ENCODE results near the gene BAHD1. TPM values are rescaled to one million over a fixed set of nuclear protein-coding genes. Genes with fewer than 3 reads are reported as not detected.

Gene BAHD1
- polyA plus RNA-seq, 3 donors, result 0.67 to 8.9 (median 0.79) TPM

GRCh38 chr15:40465939-40466338, 25.2 kb downstream of the BAHD1 start:
- peaks cover 35 to 61% of the 10 kb centered on the region in 2 donors for H3K36me3 Mint-ChIP-seq
- Histone ChIP-seq H3K9me3 (replicated peaks in 1 of 2; ENCODE audit: control insufficient read depth in 1 of 2, insufficient read depth in 1 of 2, low read length in 2 of 2) (no peaks in the 10 kb centered on the region), H3K4me2 (replicated peaks; ENCODE audit: extremely low read depth, low read length, poor library complexity, severe bottlenecking) (no peak overlapping the region), H3K4me1 (ENCODE audit: control insufficient read depth in 1 of 2, insufficient read depth in 2 of 2, low read length in 2 of 2) (peaks cover 6 to 23% of the 10 kb centered on the region in 2 donors), H3K27me3 (ENCODE audit: control insufficient read depth in 2 of 2, insufficient read depth in 2 of 2, low read length in 2 of 2) (no peaks in the 10 kb centered on the region), H3K79me2 (ENCODE audit: insufficient read depth, low read length) (no peaks in the 10 kb centered on the region), H3K9ac (ENCODE audit: insufficient read depth, low read length, poor library complexity, severe bottlenecking) (no peak overlapping the region), H3K36me3 (replicated peaks in 1 of 2; ENCODE audit: control insufficient read depth in 1 of 2, insufficient read depth in 2 of 2, low read length in 2 of 2) (peaks cover 32 to 47% of the 10 kb centered on the region in 2 donors), H3K4me3 (replicated peaks in 1 of 3; ENCODE audit: low read depth in 2 of 3, low read length in 3 of 3) (no peak overlapping the region), H4K20me1 (ENCODE audit: insufficient read depth, low read length) (peaks cover under 1% of the 10 kb centered on the region), H3K27ac (ENCODE audit: low read depth in 1 of 2, low read length in 2 of 2) (peak overlapping the region in 1 of 2 donors; percentile 48), H2AFZ (ENCODE audit: insufficient read depth, low read depth, low read length, poor library complexity, severe bottlenecking) (no peak overlapping the region)
- WGBS (ENCODE audit: insufficient coverage), result 95% methylated on average over 4 of the region's 10 CpGs
- peak overlapping the region in 1 of 7 donors; percentile 84 for H3K27ac Mint-ChIP-seq
- TF ChIP-seq CTCF (IDR thresholded peaks at IDR 0.05), result no peak
- H3K4me3 Mint-ChIP-seq, result no peak overlapping the region
- H3K9me3 Mint-ChIP-seq, result peaks cover 0 to 2% (median 0%) of the 10 kb centered on the region in 7 donors
- DNase-seq, result no peak
- intact Hi-C loops (cut with micrococcal nuclease), result no loop called here
- peaks cover 0 to 3% (median 0%) of the 10 kb centered on the region in 3 donors for H3K27me3 Mint-ChIP-seq (ENCODE audit: low read depth in 3 of 3)
- H3K4me1 Mint-ChIP-seq, result peaks cover 13% of the 10 kb centered on the region

GRCh38 chr15:40466426-40467260, 25.9 kb downstream of the BAHD1 start:
- no peaks in the 10 kb centered on the region for H4K20me1 ChIP-seq (ENCODE audit: insufficient read depth, low read length)
- no peak overlapping the region for H2AFZ ChIP-seq (ENCODE audit: insufficient read depth, low read depth, low read length, poor library complexity, severe bottlenecking)
- no peaks in the 10 kb centered on the region for H3K27me3 ChIP-seq (ENCODE audit: control insufficient read depth in 2 of 2, insufficient read depth in 2 of 2, low read length in 2 of 2)
- DNase-seq, result no peak
- Mint-ChIP-seq H3K27me3 (ENCODE audit: low read depth in 3 of 3) (peaks cover 0 to 3% (median 2%) of the 10 kb centered on the region in 3 donors), H3K9me3 (peaks cover 0 to 2% (median 0%) of the 10 kb centered on the region in 7 donors), H3K4me1 (peaks cover 14% of the 10 kb centered on the region), H3K4me3 (no peak overlapping the region), H3K36me3 (peaks cover 34 to 57% of the 10 kb centered on the region in 2 donors), H3K27ac (peak overlapping the region in 5 of 7 donors; percentile 46 to 83 (median 70))
- H3K4me3 ChIP-seq (replicated peaks in 1 of 3; ENCODE audit: low read depth in 2 of 3, low read length in 3 of 3), result no peak overlapping the region
- intact Hi-C loops (cut with micrococcal nuclease), result no loop called here
- no peak overlapping the region for H3K9ac ChIP-seq (ENCODE audit: insufficient read depth, low read length, poor library complexity, severe bottlenecking)
- H3K4me2 ChIP-seq (replicated peaks; ENCODE audit: extremely low read depth, low read length, poor library complexity, severe bottlenecking), result no peak overlapping the region
- H3K4me1 ChIP-seq (ENCODE audit: control insufficient read depth in 1 of 2, insufficient read depth in 2 of 2, low read length in 2 of 2), result peaks cover 6 to 25% of the 10 kb centered on the region in 2 donors
- TF ChIP-seq CTCF (IDR thresholded peaks at IDR 0.05), result no peak
- no peaks in the 10 kb centered on the region for H3K9me3 ChIP-seq (replicated peaks in 1 of 2; ENCODE audit: control insufficient read depth in 1 of 2, insufficient read depth in 1 of 2, low read length in 2 of 2)
- H3K79me2 ChIP-seq (ENCODE audit: insufficient read depth, low read length), result peaks cover under 1% of the 10 kb centered on the region
- H3K36me3 ChIP-seq (replicated peaks in 1 of 2; ENCODE audit: control insufficient read depth in 1 of 2, insufficient read depth in 2 of 2, low read length in 2 of 2), result peaks cover 32 to 45% of the 10 kb centered on the region in 2 donors
- H3K27ac ChIP-seq (ENCODE audit: low read depth in 1 of 2, low read length in 2 of 2), result peak overlapping the region in 1 of 2 donors; percentile 11
- WGBS (ENCODE audit: insufficient coverage), result 90% methylated on average over 3 of the region's 7 CpGs

Measured in CD14-positive monocyte (primary cell).